ENCODE results near the gene ZNF554.

The ZNF554 gene

GRCh38 chr19:2877398-2878331 lies 58.0 kb downstream of the ZNF554 start:
- DNase-seq, result no peak

- no peak for DNase-seq
These were observed 64.2 kb downstream of the ZNF554 start for GRCh38 chr19:2883686-2884439.

GRCh38 chr19:2885736-2886135 lies 66.1 kb downstream of the ZNF554 start:
- DNase-seq, result no peak

Measured in NCI-H1105 (cell line).